K562 (cell line): ENCODE results near the gene SOBP. TPM values are rescaled to one million over a fixed set of nuclear protein-coding genes. Genes with fewer than 3 reads are reported as not detected.

Source experiments
- ATAC-seq: fragments of 200-7000 bp; cut with Tn5 transposase; 3 replicates; pipeline ENCODE4 v1.9.1; 2020; ENCODE audit warnings: moderate library complexity
- BruUV-seq: library from RNA; stranded (reverse); fragments of 400-500 nt; replicated peaks from 2 replicates; lab custom pipeline; 2021; lab: Mats Ljungman, UMichigan
- CTCF ChIA-PET: fragments of 300-600 bp; formaldehyde crosslinking; extraction: SDS; loops from one replicate; lab custom pipeline; 2021; ENCODE audit warnings: low intra/inter-chr PET ratio; lab: Yijun Ruan, JAX
- POLR2A ChIA-PET: fragments of 300-600, 350-650 bp; sonication (Branson Sonifier 250); formaldehyde crosslinking; extraction: SDS; loops from one replicate; lab custom pipeline; 2021; ENCODE audit warnings: antibody characterized with exemption, inconsistent platforms; lab: Yijun Ruan, JAX
- DNase-seq, 4 experiments: peaks; one replicate each; pipeline versions ENCODE4 v3.0.0 to v3.0.0-alpha.2; 2011 to 2018; ENCODE audit warnings: low spot score in 3 of 4, mixed read lengths in 3 of 4; ENCODE audit errors: extremely low read depth in 1 of 4
- FAIRE-seq: peaks from 2 replicates; lab custom pipeline; 2011; peaks lifted over from hg19 to GRCh38; lab: Jason Lieb, UNC
- H2AFZ ChIP-seq: 2 replicates; pipeline ENCODE4 v1.6.0; 2011; ENCODE audit warnings: low read depth, low read length, control low read depth, inconsistent platforms
- H3K27ac ChIP-seq: fragments of 200-600 bp; 3 replicates; pipeline ENCODE4 v1.8.0; 2011; ENCODE audit warnings: low read depth, mild to moderate bottlenecking, control low read depth, inconsistent platforms, low read length, moderate library complexity, mixed read lengths; ENCODE audit errors: extremely low read depth
- H3K27me3 ChIP-seq, 2 experiments: fragments of 300-600 bp in 1 of 2; 2 replicates in 1 of 2; 3 replicates in 1 of 2; pipeline versions ENCODE4 v1.6.0 to v1.8.0; 2011; ENCODE audit warnings: inconsistent platforms in 2 of 2, low read length in 2 of 2, mild to moderate bottlenecking in 1 of 2, mixed read lengths in 1 of 2, moderate library complexity in 1 of 2; ENCODE audit not compliant: control insufficient read depth in 2 of 2, insufficient read depth in 2 of 2
- H3K36me3 ChIP-seq: fragments of 300-600 bp; 3 replicates; pipeline ENCODE4 v1.8.0; 2011; ENCODE audit warnings: mild to moderate bottlenecking, low read length, inconsistent platforms; ENCODE audit not compliant: control insufficient read depth, insufficient read depth
- H3K4me1 ChIP-seq, 2 experiments: fragments of 200-600 bp in 1 of 2; replicated peaks in 1 of 2; 2 replicates in 1 of 2; 3 replicates in 1 of 2; pipeline versions ENCODE4 v1.5.1 to v1.8.0; 2011; ENCODE audit warnings: inconsistent platforms in 2 of 2, low read length in 2 of 2, mild to moderate bottlenecking in 1 of 2, mixed read lengths in 1 of 2, moderate library complexity in 1 of 2; ENCODE audit not compliant: control insufficient read depth in 2 of 2, insufficient read depth in 2 of 2
- H3K4me2 ChIP-seq: 2 replicates; pipeline ENCODE4 v1.6.1; 2011; ENCODE audit warnings: low read length, control low read depth, inconsistent platforms, mixed read lengths; ENCODE audit not compliant: insufficient read depth
- H3K4me3 ChIP-seq: fragments of 200-600 bp; sonication (generic), shearing (Covaris generic); 2 replicates; pipeline ENCODE4 v1.5.1; 2016; ENCODE audit warnings: control low read depth, inconsistent platforms
- H3K79me2 ChIP-seq: fragments of 200-600 bp; 3 replicates; pipeline ENCODE4 v1.8.0; 2011; ENCODE audit warnings: low read length, inconsistent platforms; ENCODE audit not compliant: control insufficient read depth, insufficient read depth
- H3K9ac ChIP-seq, 2 experiments: 2 replicates each; pipeline versions ENCODE4 v1.6.0 to v1.6.1; 2011; ENCODE audit warnings: low read depth in 2 of 2, low read length in 2 of 2, control low read depth in 1 of 2, inconsistent platforms in 1 of 2, mild to moderate bottlenecking in 1 of 2, mixed read lengths in 1 of 2; ENCODE audit not compliant: insufficient read depth in 1 of 2
- H3K9me1 ChIP-seq: one replicate; pipeline ENCODE4 v1.6.0; 2011; ENCODE audit warnings: inconsistent platforms, mild to moderate bottlenecking, low read length, moderate library complexity; ENCODE audit not compliant: control insufficient read depth, insufficient read depth
- H3K9me3 ChIP-seq: replicated peaks from 2 replicates; pipeline ENCODE4 v1.5.1; 2011; ENCODE audit warnings: low read depth, low read length, inconsistent platforms; ENCODE audit not compliant: control insufficient read depth, insufficient read depth
- H4K20me1 ChIP-seq: replicated peaks from 2 replicates; pipeline ENCODE4 v1.6.1; 2011; ENCODE audit warnings: low read length, inconsistent platforms, mixed read lengths; ENCODE audit not compliant: control insufficient read depth, insufficient read depth
- CBX3 ChIP-seq, 2 experiments: IDR thresholded peaks; 1 replicate in 1 of 2; 2 replicates in 1 of 2; pipeline ENCODE4 v1.6.1; 2012; ENCODE audit warnings: inconsistent platforms in 2 of 2, low read length in 2 of 2, borderline replicate concordance in 1 of 2, control low read depth in 1 of 2
- EGR1 ChIP-seq: fragments of 450-650 bp; conservative IDR thresholded peaks from 2 replicates; pipeline ENCODE4 v1.6.1; 2017; ENCODE audit warnings: mild to moderate bottlenecking
- GTF3C2 ChIP-seq: IDR thresholded peaks from 3 replicates; pipeline ENCODE4 v1.6.1; 2011; ENCODE audit warnings: borderline replicate concordance, mild to moderate bottlenecking, moderate library complexity; ENCODE audit not compliant: insufficient read length; ENCODE audit errors: extremely low read depth
- JUN ChIP-seq, 2 experiments: sonication (generic) in 1 of 2; formaldehyde crosslinking in 1 of 2; IDR thresholded peaks; 2 replicates each; pipeline versions ENCODE4 v1.6.1 to v1.8.0; 2012 to 2022; ENCODE audit warnings: borderline replicate concordance in 2 of 2, mild to moderate bottlenecking in 2 of 2, improper control_type of control experiment in 1 of 2, low read depth in 1 of 2, low read length in 1 of 2, missing genetic modification reagents in 1 of 2
- MITF ChIP-seq: IDR thresholded peaks from 2 replicates; pipeline ENCODE4 v1.6.1; 2014; ENCODE audit warnings: antibody characterized with exemption
- XRCC5 ChIP-seq: fragments of 200-400 bp; formaldehyde crosslinking; IDR thresholded peaks from 2 replicates; pipeline ENCODE4 v1.6.1; 2017; ENCODE audit warnings: low read depth, mild to moderate bottlenecking, low read length
- ZNF282 ChIP-seq: sonication (generic); formaldehyde crosslinking; IDR thresholded peaks from 2 replicates; pipeline ENCODE4 v1.8.1; 2023; ENCODE audit warnings: missing genetic modification reagents
- ZNF445 ChIP-seq: fragments of 250-450 bp; sonication (Bioruptor Pico); IDR thresholded peaks from 2 replicates; pipeline ENCODE4 v1.4.0; 2020; ENCODE audit warnings: low read depth, mild to moderate bottlenecking, moderate library complexity
- WGBS: fragments of 100-300 bp; shearing (Covaris generic); methylation state at CpG from one replicate; pipeline ENCODE4 v1.1.6; 2016; ENCODE audit warnings: low coverage, mixed read lengths; ENCODE audit not compliant: insufficient coverage; ENCODE audit errors: missing lambda C conversion rate; 5-methylcytosine and 5-hydroxymethylcytosine counted together
- in situ Hi-C: fragments of 300-500 bp; cut with MboI; formaldehyde crosslinking; loops from 4 replicates; pipeline ENCODE4 v1.15.0; 2018; ENCODE audit warnings: inconsistent platforms, mixed read lengths
- intact Hi-C: fragments of 100-400 bp; cut with micrococcal nuclease; formaldehyde crosslinking; loops from 2 replicates; pipeline ENCODE4 v1.14.2; 2022
- polyA plus RNA-seq, 8 experiments: library from polyadenylated mRNA; depleted of rRNA in 4 of 8; stranded (reverse) in 5 of 8; unstranded in 3 of 8; fragments of >200 nt; fragmentation: Nextera tagmentation in 2 of 8; fragmentation: Illumina TruSeq in 1 of 8; extraction: Ambion mirVana in 2 of 8; extraction: Trizol in 1 of 8; gene quantifications; 2 replicates each; pipeline versions ENCODE4 v1.2.1 to v1.2.3, GENCODE V29; 2011 to 2014; ENCODE audit warnings: inconsistent platforms in 1 of 8, missing spikeins in 1 of 8
- total RNA-seq, 7 experiments: library from RNA; depleted of rRNA in 6 of 7; stranded (reverse); fragments of >200 nt in 6 of 7; fragmentation: Illumina TruSeq in 2 of 7; extraction: Trizol in 2 of 7; gene quantifications; 2 replicates each; pipeline versions ENCODE4 v1.2.1 to v1.2.3, GENCODE V29; 2011 to 2021; ENCODE audit warnings: low replicate concordance in 1 of 7

SOBP gene
- total and polyA plus RNA-seq, 9 of the 15 experiments (the other 6 are each of a cell fraction or from before 2014, with no cell fraction given): 0.16 TPM; not detected in 8

DNA sequence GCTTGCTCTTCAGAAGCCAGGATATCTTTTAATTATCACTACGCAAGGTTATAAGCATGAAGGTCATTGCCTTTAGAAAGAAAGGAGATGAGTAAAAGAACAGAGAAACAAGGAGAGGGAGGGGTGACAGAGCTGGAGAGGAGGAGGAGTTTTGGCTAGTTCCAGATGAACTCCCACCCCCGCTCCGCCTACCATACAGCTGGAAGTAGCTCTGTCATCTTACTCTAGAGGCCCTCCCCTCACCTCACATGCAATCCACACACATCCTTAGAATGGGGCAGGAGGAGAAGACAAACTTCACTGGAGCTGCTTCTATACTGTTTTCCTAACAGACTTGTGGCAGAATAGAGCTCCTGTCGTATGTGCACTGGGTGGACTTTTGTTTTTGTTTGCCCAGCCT is 189.5 kb downstream of the SOBP start:
- no TSS peak for BruUV-seq
- no peak overlapping the region for H3K4me3 ChIP-seq
- H3K27me3 ChIP-seq: peaks cover 12 to 36% of the 10 kb centered on the region in 2 experiments; a peak in 4 of 5 replicates
- H3K4me1 ChIP-seq: peaks cover 0 to 5% of the 10 kb centered on the region in 2 experiments; a peak in 2 of 5 replicates
- peak; percentile 87 for ATAC-seq
- in situ Hi-C loops (no loop called here), intact Hi-C loops (loop anchor here (5.0 to 10.0 kb wide), 3 partner anchors 188 to 365 kb away; no protein-coding TSS in a partner anchor)
- H3K36me3 ChIP-seq: no peaks in the 10 kb centered on the region
- H3K9me3 ChIP-seq: no peaks in the 10 kb centered on the region
- FAIRE-seq: peak; percentile 29
- peak; percentile 22 to 52 (median 44) for DNase-seq
- H2AFZ ChIP-seq: no peak overlapping the region
- TF ChIP-seq EGR1 (peak; percentile 57; the same call in 1 of the 2 replicates), ZNF282 (CRISPR knock-in tag) (no peak)
- ChIA-PET POLR2A (interaction anchor here (1.3 to 2.9 kb wide), 3 partner anchors 10 to 187 kb away, joined by 3 to 10 read pairs (median 7); no protein-coding TSS in a partner anchor), CTCF (interaction anchor here (0.5 to 0.8 kb wide), 2 partner anchors 12 to 25 kb away, joined by 3 read pairs; no protein-coding TSS in a partner anchor)
- H3K9ac ChIP-seq: no peak overlapping the region
- no peak overlapping the region for H3K27ac ChIP-seq
- H4K20me1 ChIP-seq: no peaks in the 10 kb centered on the region
- H3K9me1 ChIP-seq: no peaks in the 10 kb centered on the region
- no peaks in the 10 kb centered on the region for H3K79me2 ChIP-seq
- H3K4me2 ChIP-seq: no peak overlapping the region
- 0% methylated on average over 4 of the region's 4 CpGs for WGBS

DNA sequence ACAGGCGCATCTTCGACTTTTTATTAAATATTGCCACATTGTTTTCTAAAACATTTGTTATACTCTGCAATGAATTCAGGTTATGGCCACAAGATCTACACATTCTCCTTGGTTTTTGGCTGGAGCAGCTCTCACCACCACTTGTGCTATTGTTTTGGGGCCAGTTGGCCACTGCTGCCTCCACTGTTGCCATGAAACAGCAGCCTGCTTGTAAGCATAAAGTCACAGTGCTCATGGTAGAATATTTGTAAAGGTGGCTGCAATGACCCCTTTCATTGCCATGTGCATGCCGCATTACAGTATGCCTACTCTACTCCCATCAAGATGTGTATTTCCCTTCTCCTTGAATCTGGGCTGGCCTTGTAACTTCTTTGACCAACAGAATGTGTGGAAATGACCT is 192.8 kb downstream of the SOBP start:
- Histone ChIP-seq H2AFZ (no peak overlapping the region), H3K4me3 (no peak overlapping the region), H3K4me2 (no peak overlapping the region), H3K36me3 (no peaks in the 10 kb centered on the region), H3K9ac (no peak overlapping the region), H3K4me1 (no peaks in the 10 kb centered on the region), H3K27ac (no peak overlapping the region), H3K79me2 (no peaks in the 10 kb centered on the region), H3K27me3 (peaks cover 10 to 24% of the 10 kb centered on the region in 2 experiments; a peak in 4 of 5 replicates), H3K9me3 (no peaks in the 10 kb centered on the region), H4K20me1 (no peaks in the 10 kb centered on the region), H3K9me1 (no peaks in the 10 kb centered on the region)
- DNase-seq (no peak), FAIRE-seq (no peak), ATAC-seq (no peak)
- POLR2A ChIA-PET: no interaction called here
- intact Hi-C loops: no loop called here
- in situ Hi-C loops: loop anchor here (10.0 kb wide), 1 partner anchor 352 kb away; no protein-coding TSS in a partner anchor
- WGBS: 0% methylated on average over 3 of the region's 3 CpGs
- CTCF ChIA-PET: no interaction called here
- no TSS peak for BruUV-seq
- no peak for TF ChIP-seq ZNF445 (CRISPR knock-in tag)
- TF ChIP-seq JUN (IDR thresholded peaks at IDR 0.05; ENCODE audit: borderline replicate concordance, low read depth, low read length): no peak
- TF ChIP-seq JUN (CRISPR knock-in tag; IDR thresholded peaks at IDR 0.05; ENCODE audit: borderline replicate concordance): no peak
- TF ChIP-seq CBX3 (IDR thresholded peaks at IDR 0.05; ENCODE audit: borderline replicate concordance in 1 of 2, low read length in 2 of 2): no peak
- TF ChIP-seq MITF: no peak
- TF ChIP-seq GTF3C2: no peak
- TF ChIP-seq XRCC5: no peak
